SU-DHL-6 (cell line): ENCODE measurements around the gene SEMA5A.

Source experiments
- CTCF ChIP-seq: fragments of 200-600 bp; sonication (generic); IDR thresholded peaks from one replicate; pipeline ENCODE4 v1.5.1; 2017; ENCODE audit warnings: antibody characterized with exemption, mild to moderate bottlenecking, low read length, moderate library complexity; ENCODE audit not compliant: insufficient read depth, poor library complexity, severe bottlenecking
- EZH2phosphoT487 ChIP-seq: fragments of 200-600 bp; sonication (generic), shearing (Covaris generic); conservative IDR thresholded peaks from 2 replicates; pipeline ENCODE4 v1.6.1; 2018; ENCODE audit warnings: mild to moderate bottlenecking, antibody characterized with exemption, low read length, moderate library complexity, mixed read lengths

GRCh38 chr5:8993031-8993430 lies 552.8 kb downstream of the SEMA5A start:
- TF ChIP-seq CTCF (no peak), EZH2phosphoT487 (no peak)
